Fibroblast of lung (primary cell): ENCODE measurements around the gene DDR1. TPM values are rescaled to one million over a fixed set of nuclear protein-coding genes. Genes with fewer than 3 reads are reported as not detected.
"Not testable (repeated sequence)": the region's sequence is repeated elsewhere in the genome, so short reads cannot be mapped to it uniquely, and the experiment has no call there.

Experiments used
- DNase-seq, 2 donors: peaks; one replicate each; pipeline versions ENCODE4 v3.0.0 to v3.0.0-alpha.2; 2010; ENCODE audit warnings: low read depth in 2 of 2
- H2AFZ ChIP-seq: 2 replicates; pipeline ENCODE4 v1.5.1; 2012; ENCODE audit warnings: low read length, control low read depth, inconsistent platforms
- H3K27ac ChIP-seq: 2 replicates; pipeline ENCODE4 v1.5.1; 2011; ENCODE audit warnings: low read length, control low read depth; ENCODE audit not compliant: insufficient read depth
- H3K27me3 ChIP-seq: 2 replicates; pipeline ENCODE4 v1.5.1; 2011; ENCODE audit warnings: mild to moderate bottlenecking, low read length; ENCODE audit not compliant: control insufficient read depth, insufficient read depth
- H3K36me3 ChIP-seq: 2 replicates; pipeline ENCODE4 v1.5.1; 2011; ENCODE audit warnings: low read length; ENCODE audit not compliant: control insufficient read depth, insufficient read depth
- H3K4me1 ChIP-seq: 2 replicates; pipeline ENCODE4 v1.5.1; 2011; ENCODE audit warnings: low read length; ENCODE audit not compliant: control insufficient read depth, insufficient read depth; ENCODE audit errors: extremely low read depth
- H3K4me2 ChIP-seq: 2 replicates; pipeline ENCODE4 v1.5.1; 2011; ENCODE audit warnings: low read length, control low read depth; ENCODE audit not compliant: insufficient read depth; ENCODE audit errors: extremely low read depth
- H3K4me3 ChIP-seq, 4 experiments: fragments of 200-600 bp in 1 of 4; sonication (generic) in 1 of 4; replicated peaks in 1 of 4; 2 replicates each; pipeline ENCODE4 v1.5.1; 2011 to 2016; ENCODE audit warnings: low read length in 4 of 4, low read depth in 3 of 4, mild to moderate bottlenecking in 3 of 4, control low read depth in 2 of 4, inconsistent platforms in 1 of 4, mixed read lengths in 1 of 4; ENCODE audit not compliant: insufficient read depth in 1 of 4; ENCODE audit errors: control extremely low read depth in 1 of 4
- H3K79me2 ChIP-seq: 2 replicates; pipeline ENCODE4 v1.5.1; 2012; ENCODE audit warnings: mild to moderate bottlenecking, low read length, inconsistent platforms; ENCODE audit not compliant: control insufficient read depth, insufficient read depth
- H3K9ac ChIP-seq: 2 replicates; pipeline ENCODE4 v1.5.1; 2011; ENCODE audit warnings: mild to moderate bottlenecking, low read length, control low read depth; ENCODE audit not compliant: insufficient read depth
- H3K9me3 ChIP-seq: 2 replicates; pipeline ENCODE4 v1.5.1; 2012; ENCODE audit warnings: low read depth, low read length; ENCODE audit not compliant: control insufficient read depth, insufficient read depth
- H4K20me1 ChIP-seq: 2 replicates; pipeline ENCODE4 v1.5.1; 2011; ENCODE audit warnings: low read length; ENCODE audit not compliant: control insufficient read depth, insufficient read depth; ENCODE audit errors: extremely low read depth
- EZH2 ChIP-seq: IDR thresholded peaks from 2 replicates; pipeline ENCODE4 v1.5.1; 2012; ENCODE audit warnings: low read length, control low read depth, mild to moderate bottlenecking; ENCODE audit errors: missing control alignments
- polyA plus RNA-seq, 2 donors: library from polyadenylated mRNA; depleted of rRNA in 1 of 2; stranded (reverse) in 1 of 2; unstranded in 1 of 2; fragments of >200 nt; gene quantifications; 2 replicates each; pipeline ENCODE4 v1.2.1, GENCODE V29; 2011 to 2012; ENCODE audit warnings: missing spikeins in 1 of 2
- total RNA-seq: library from RNA; depleted of rRNA; stranded (reverse); fragments of >200 nt; gene quantifications from 2 replicates; pipeline ENCODE4 v1.2.1, GENCODE V29; 2014
- TF ChIP-seq, protein P1 (sequence below), 2 donors: IDR thresholded peaks in 1 of 2; conservative IDR thresholded peaks in 1 of 2; 1 replicate in 1 of 2; 2 replicates in 1 of 2; pipeline ENCODE4 v1.5.1; 2011 to 2012; ENCODE audit warnings: low read length in 2 of 2, control low read depth in 1 of 2, inconsistent platforms in 1 of 2, low read depth in 1 of 2, mild to moderate bottlenecking in 1 of 2

Gene DDR1
- total and polyA plus RNA-seq, 2 donors (not counting 1 experiment from before 2014, with no cell fraction given) = 10.9 to 17.5 TPM

DNA sequence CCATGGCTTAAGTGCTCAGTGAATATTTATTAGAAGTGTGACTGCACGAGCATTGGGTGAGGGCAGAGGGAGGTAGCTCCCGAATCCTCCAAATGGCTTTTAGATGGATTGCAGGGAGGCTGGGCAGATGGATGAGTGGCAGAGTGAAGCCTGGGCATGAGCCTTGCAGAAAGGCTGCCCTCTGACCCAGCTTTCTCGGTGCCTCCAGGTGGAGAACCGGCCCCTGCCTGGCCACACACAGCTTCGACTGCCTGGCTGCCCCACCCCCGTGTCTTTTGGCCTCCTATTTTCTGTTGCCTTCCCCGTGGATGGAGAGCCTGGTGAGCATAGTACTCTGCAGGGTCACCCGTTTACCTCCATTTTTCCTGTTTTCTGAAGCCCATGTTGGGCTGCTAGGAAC lies 33.2 kb downstream of the DDR1 start:
- Histone ChIP-seq H2AFZ (no peak overlapping the region), H3K4me1 (peaks cover 8% of the 10 kb centered on the region), H3K4me2 (no peak overlapping the region), H3K36me3 (peaks cover 5% of the 10 kb centered on the region), H3K79me2 (no peaks in the 10 kb centered on the region), H3K9ac (no peak overlapping the region), H4K20me1 (no peaks in the 10 kb centered on the region), H3K27ac (no peak overlapping the region), H3K4me3 (no peak overlapping the region), H3K9me3 (no peaks in the 10 kb centered on the region), H3K27me3 (no peaks in the 10 kb centered on the region)
- DNase-seq = no peak
- TF ChIP-seq, protein P1, sequence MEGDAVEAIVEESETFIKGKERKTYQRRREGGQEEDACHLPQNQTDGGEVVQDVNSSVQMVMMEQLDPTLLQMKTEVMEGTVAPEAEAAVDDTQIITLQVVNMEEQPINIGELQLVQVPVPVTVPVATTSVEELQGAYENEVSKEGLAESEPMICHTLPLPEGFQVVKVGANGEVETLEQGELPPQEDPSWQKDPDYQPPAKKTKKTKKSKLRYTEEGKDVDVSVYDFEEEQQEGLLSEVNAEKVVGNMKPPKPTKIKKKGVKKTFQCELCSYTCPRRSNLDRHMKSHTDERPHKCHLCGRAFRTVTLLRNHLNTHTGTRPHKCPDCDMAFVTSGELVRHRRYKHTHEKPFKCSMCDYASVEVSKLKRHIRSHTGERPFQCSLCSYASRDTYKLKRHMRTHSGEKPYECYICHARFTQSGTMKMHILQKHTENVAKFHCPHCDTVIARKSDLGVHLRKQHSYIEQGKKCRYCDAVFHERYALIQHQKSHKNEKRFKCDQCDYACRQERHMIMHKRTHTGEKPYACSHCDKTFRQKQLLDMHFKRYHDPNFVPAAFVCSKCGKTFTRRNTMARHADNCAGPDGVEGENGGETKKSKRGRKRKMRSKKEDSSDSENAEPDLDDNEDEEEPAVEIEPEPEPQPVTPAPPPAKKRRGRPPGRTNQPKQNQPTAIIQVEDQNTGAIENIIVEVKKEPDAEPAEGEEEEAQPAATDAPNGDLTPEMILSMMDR (conservative IDR thresholded peaks at IDR 0.05 in 1 of 2, IDR thresholded peaks at IDR 0.05 in 1 of 2; ENCODE audit: low read depth in 1 of 2, low read length in 2 of 2) = no peak
- no peak for TF ChIP-seq EZH2

DNA sequence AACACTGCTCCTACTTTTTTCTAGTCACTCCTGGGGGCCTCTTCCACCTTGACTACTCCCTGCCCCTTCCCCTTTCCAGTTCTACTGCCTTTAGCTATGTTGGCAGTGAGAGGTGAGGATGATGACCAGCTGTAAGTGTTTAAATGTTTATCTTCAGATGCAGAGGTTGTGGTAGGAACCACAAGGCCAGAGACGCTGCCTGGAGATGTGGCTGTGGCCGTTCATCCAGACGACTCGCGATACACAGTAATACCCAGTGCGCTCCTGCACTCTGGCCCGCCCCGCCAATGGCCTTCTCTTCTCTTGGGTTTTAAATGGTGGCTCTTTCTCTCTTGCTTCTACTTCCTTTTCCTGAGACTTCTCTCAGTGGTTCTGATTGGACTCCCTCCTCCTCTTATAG lies 34.4 kb downstream of the DDR1 start:
- Histone ChIP-seq H3K27ac (no peak overlapping the region), H3K9ac (no peak overlapping the region), H3K9me3 (no peaks in the 10 kb centered on the region), H3K36me3 (peaks cover 9% of the 10 kb centered on the region), H3K79me2 (no peaks in the 10 kb centered on the region), H2AFZ (no peak overlapping the region), H3K4me2 (no peak overlapping the region), H4K20me1 (no peaks in the 10 kb centered on the region), H3K4me1 (peaks cover 6% of the 10 kb centered on the region), H3K4me3 (no peak overlapping the region), H3K27me3 (no peaks in the 10 kb centered on the region)
- TF ChIP-seq EZH2 = no peak
- TF ChIP-seq, protein P1 (conservative IDR thresholded peaks at IDR 0.05 in 1 of 2, IDR thresholded peaks at IDR 0.05 in 1 of 2; ENCODE audit: low read depth in 1 of 2, low read length in 2 of 2) = no peak
- DNase-seq = no peak

DNA sequence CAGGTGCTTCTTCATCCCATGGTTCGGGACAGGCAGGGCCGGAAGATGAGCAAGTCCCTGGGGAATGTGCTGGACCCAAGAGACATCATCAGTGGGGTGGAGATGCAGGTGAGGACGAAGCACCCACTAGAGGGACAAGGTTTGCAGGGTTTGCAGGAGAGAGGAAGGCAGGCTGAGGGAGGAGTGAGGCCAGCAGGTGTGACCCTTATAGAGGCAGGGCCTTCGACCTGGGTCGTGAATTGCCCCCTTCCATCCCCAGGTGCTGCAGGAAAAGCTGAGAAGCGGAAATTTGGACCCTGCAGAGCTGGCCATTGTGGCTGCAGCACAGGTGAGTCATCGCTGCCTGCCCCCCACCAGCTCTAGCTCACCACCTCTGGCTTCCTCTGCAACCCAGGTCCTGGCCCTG lies 38.1 kb downstream of the DDR1 start:
- no peaks in the 10 kb centered on the region for H3K4me1 ChIP-seq
- H2AFZ ChIP-seq = no peak overlapping the region
- no peak for TF ChIP-seq EZH2
- TF ChIP-seq, protein P1 (conservative IDR thresholded peaks at IDR 0.05 in 1 of 2, IDR thresholded peaks at IDR 0.05 in 1 of 2; ENCODE audit: low read depth in 1 of 2, low read length in 2 of 2) = no peak
- no peak overlapping the region for H3K4me2 ChIP-seq
- H3K36me3 ChIP-seq = peaks cover 8% of the 10 kb centered on the region
- no peaks in the 10 kb centered on the region for H3K79me2 ChIP-seq
- H3K4me3 ChIP-seq = no peak overlapping the region
- H3K27me3 ChIP-seq = no peaks in the 10 kb centered on the region
- H3K27ac ChIP-seq = no peak overlapping the region
- H4K20me1 ChIP-seq = no peaks in the 10 kb centered on the region
- H3K9me3 ChIP-seq = no peaks in the 10 kb centered on the region
- DNase-seq = no peak
- H3K9ac ChIP-seq = no peak overlapping the region

DNA sequence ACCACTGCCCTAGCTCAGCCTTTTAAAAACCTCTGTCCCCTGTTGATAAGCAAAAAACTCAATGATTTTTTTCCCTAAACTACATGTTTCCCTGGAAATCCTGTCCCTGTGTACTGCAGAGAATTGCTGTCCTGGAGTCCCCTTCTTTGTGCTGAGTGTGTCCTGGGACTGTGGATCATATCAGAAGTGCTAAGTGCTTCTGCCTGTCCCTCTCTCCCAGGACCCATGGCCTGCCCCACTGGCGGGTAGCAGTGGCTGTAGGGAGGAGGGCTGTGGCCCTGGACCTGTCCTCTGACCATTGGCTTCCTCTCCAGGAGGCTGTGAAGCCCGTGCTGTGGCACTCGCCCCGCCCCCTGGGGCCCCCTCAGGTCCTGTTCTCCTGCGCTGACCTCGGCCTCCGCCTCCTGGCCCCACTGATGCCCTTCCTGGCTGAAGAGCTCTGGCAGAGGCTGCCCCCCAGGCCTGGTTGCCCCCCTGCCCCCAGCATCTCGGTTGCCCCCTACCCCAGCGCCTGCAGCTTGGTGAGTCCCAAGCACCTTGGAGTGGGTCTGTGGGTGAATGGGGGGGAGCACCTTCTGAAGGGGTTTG lies 39.8 kb downstream of the DDR1 start:
- H2AFZ ChIP-seq, H3K9me3 ChIP-seq, H3K4me2 ChIP-seq, H3K4me3 ChIP-seq, H3K79me2 ChIP-seq, DNase-seq, H3K4me1 ChIP-seq, H3K27ac ChIP-seq, H4K20me1 ChIP-seq, H3K27me3 ChIP-seq, H3K36me3 ChIP-seq, H3K9ac ChIP-seq: not testable (repeated sequence)
